ENCODE measurements around the gene TWNK.

Gene TWNK

GRCh38 chr10:101041252-101041761 lies 54.0 kb downstream of the TWNK start:
- H3K9me3 ChIP-seq (ENCODE audit: low read length): no peaks in the 10 kb centered on the region
- H4K20me1 ChIP-seq (ENCODE audit: insufficient read depth, low read length): no peaks in the 10 kb centered on the region
- H2AFZ ChIP-seq (ENCODE audit: low read length): no peak overlapping the region
- H3K79me2 ChIP-seq (ENCODE audit: insufficient read depth, low read length): no peaks in the 10 kb centered on the region
- no peaks in the 10 kb centered on the region for H3F3A ChIP-seq (ENCODE audit: insufficient read depth, low read length)
- H3K4me2 ChIP-seq (ENCODE audit: low read length): no peak overlapping the region
- H3K36me3 ChIP-seq (ENCODE audit: insufficient read depth, low read length): no peaks in the 10 kb centered on the region
- no peaks in the 10 kb centered on the region for H3K27me3 ChIP-seq (ENCODE audit: insufficient read depth, low read length)
- H3K27ac ChIP-seq (ENCODE audit: low read depth, low read length, poor library complexity, severe bottlenecking): no peak overlapping the region
- no peak overlapping the region for H3K9ac ChIP-seq (ENCODE audit: low read length)
- TF ChIP-seq CTCF (IDR thresholded peaks at IDR 0.05; ENCODE audit: low read length): peak; percentile 62
- no peak for TF ChIP-seq EZH2 (IDR thresholded peaks at IDR 0.05; ENCODE audit: borderline replicate concordance, low read length)
- no peak overlapping the region for H3K4me3 ChIP-seq (ENCODE audit: low read depth, low read length, poor library complexity, severe bottlenecking)
- peaks cover 15% of the 10 kb centered on the region for H3K4me1 ChIP-seq (ENCODE audit: insufficient read depth, low read length, severe bottlenecking)
- no peaks in the 10 kb centered on the region for H3K9me2 ChIP-seq (ENCODE audit: low read depth, low read length)

- Histone ChIP-seq H3F3A (ENCODE audit: insufficient read depth, low read length) (no peaks in the 10 kb centered on the region), H2AFZ (ENCODE audit: low read length) (no peak overlapping the region), H3K4me2 (ENCODE audit: low read length) (peak overlapping the region; percentile 89), H3K27me3 (ENCODE audit: insufficient read depth, low read length) (no peaks in the 10 kb centered on the region), H3K9me2 (ENCODE audit: low read depth, low read length) (no peaks in the 10 kb centered on the region), H4K20me1 (ENCODE audit: insufficient read depth, low read length) (no peaks in the 10 kb centered on the region), H3K4me1 (ENCODE audit: insufficient read depth, low read length, severe bottlenecking) (peaks cover 15% of the 10 kb centered on the region), H3K27ac (ENCODE audit: low read depth, low read length, poor library complexity, severe bottlenecking) (no peak overlapping the region), H3K9ac (ENCODE audit: low read length) (no peak overlapping the region; the same call in 1 of the 2 replicates), H3K79me2 (ENCODE audit: insufficient read depth, low read length) (no peaks in the 10 kb centered on the region), H3K4me3 (ENCODE audit: low read depth, low read length, poor library complexity, severe bottlenecking) (peak overlapping the region; percentile 69), H3K9me3 (ENCODE audit: low read length) (no peaks in the 10 kb centered on the region), H3K36me3 (ENCODE audit: insufficient read depth, low read length) (no peaks in the 10 kb centered on the region)
- TF ChIP-seq EZH2 (IDR thresholded peaks at IDR 0.05; ENCODE audit: borderline replicate concordance, low read length): no peak
- no peak for TF ChIP-seq CTCF (IDR thresholded peaks at IDR 0.05; ENCODE audit: low read length)
Observed at GRCh38 chr10:101042118-101042517, 54.8 kb downstream of the TWNK start.

GRCh38 chr10:101042667-101043362 lies 55.5 kb downstream of the TWNK start:
- Histone ChIP-seq H3K27ac (ENCODE audit: low read depth, low read length, poor library complexity, severe bottlenecking) (no peak overlapping the region), H4K20me1 (ENCODE audit: insufficient read depth, low read length) (no peaks in the 10 kb centered on the region), H3K9me3 (ENCODE audit: low read length) (no peaks in the 10 kb centered on the region)

More at GRCh38 chr10:101042667-101043362, 55.5 kb downstream of the TWNK start:
- TF ChIP-seq EZH2 (IDR thresholded peaks at IDR 0.05; ENCODE audit: borderline replicate concordance, low read length) (no peak), CTCF (IDR thresholded peaks at IDR 0.05; ENCODE audit: low read length) (no peak)
- no peaks in the 10 kb centered on the region for H3K27me3 ChIP-seq (ENCODE audit: insufficient read depth, low read length)
- no peaks in the 10 kb centered on the region for H3K36me3 ChIP-seq (ENCODE audit: insufficient read depth, low read length)
- H3F3A ChIP-seq (ENCODE audit: insufficient read depth, low read length): no peaks in the 10 kb centered on the region
- H3K4me2 ChIP-seq (ENCODE audit: low read length): peak overlapping the region; percentile 89
- no peak overlapping the region; the same call in 1 of the 2 replicates for H2AFZ ChIP-seq (ENCODE audit: low read length)
- peaks cover 15% of the 10 kb centered on the region for H3K4me1 ChIP-seq (ENCODE audit: insufficient read depth, low read length, severe bottlenecking)
- no peaks in the 10 kb centered on the region for H3K79me2 ChIP-seq (ENCODE audit: insufficient read depth, low read length)
- peak overlapping the region; percentile 69 for H3K4me3 ChIP-seq (ENCODE audit: low read depth, low read length, poor library complexity, severe bottlenecking)
- H3K9me2 ChIP-seq (ENCODE audit: low read depth, low read length): no peaks in the 10 kb centered on the region
- peak overlapping the region; percentile 62; the same call in 1 of the 2 replicates for H3K9ac ChIP-seq (ENCODE audit: low read length)

Data from OCI-LY1 (cell line).